GM21515 (cell line): Measurements from ENCODE around the gene CFAP97.
"Not testable (repeated sequence)": the region's sequence is repeated elsewhere in the genome, so short reads cannot be mapped to it uniquely, and the experiment has no call there.

Experiments used
- ATAC-seq: cut with Tn5 transposase; IDR thresholded peaks from one replicate; pipeline ENCODE4 v1.9.1; 2021; ENCODE audit not compliant: unreplicated experiment

The CFAP97 gene

DNA sequence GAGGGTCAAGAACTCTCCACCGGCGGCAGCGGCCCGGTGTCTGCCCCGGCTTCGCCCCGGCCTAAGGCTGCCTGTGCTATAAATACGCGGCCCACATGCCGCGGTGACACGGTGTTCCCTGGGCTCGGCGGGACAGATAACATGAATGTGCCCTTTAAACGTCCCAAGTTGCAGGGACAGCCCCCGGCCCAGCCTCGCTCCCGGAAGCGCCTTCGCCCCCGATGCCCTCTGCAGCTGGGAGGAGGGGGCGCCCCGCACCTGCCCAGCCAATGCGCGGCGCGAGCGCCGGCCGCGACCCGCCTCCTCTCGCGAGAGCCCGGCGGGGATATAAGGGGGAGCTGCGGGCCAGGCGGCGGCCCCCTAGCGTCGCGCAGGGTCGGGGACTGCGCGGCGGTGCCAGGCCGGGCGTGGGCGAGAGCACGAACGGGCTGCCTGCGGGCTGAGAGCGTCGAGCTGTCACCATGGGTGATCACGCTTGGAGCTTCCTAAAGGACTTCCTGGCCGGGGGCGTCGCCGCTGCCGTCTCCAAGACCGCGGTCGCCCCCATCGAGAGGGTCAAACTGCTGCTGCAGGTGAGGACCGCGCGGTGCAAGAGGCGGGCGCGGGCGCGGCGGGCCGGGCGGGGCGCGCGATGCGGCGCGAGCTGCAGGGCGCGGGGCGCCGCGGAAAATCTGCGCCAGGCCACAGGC, 60.7 kb downstream of the CFAP97 start, which contains the start of gene SLC25A4:
SLC25A4 (plus strand) TSS at position 355 of the 689 bp plus-strand sequence; CDS start at position 462, 107 bp downstream.
- peak; percentile 96 for ATAC-seq

DNA sequence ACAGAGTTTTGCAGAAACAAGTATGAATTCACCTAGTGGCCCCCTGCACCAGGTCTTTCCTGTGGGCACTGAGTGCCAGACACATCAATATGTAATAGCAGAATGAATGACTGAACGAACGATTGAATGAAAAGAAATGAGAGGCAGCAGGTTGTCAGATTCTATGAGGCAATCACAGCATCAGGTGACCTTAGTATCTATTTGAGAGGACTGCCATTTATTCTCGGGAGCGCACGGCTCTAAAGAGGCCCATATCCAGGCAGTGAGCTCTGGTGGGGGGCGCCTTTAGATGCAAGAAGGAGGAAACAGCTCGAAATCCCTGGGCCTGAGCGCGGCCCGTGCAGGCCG, 61.3 kb downstream of the CFAP97 start:
- no peak for ATAC-seq

DNA sequence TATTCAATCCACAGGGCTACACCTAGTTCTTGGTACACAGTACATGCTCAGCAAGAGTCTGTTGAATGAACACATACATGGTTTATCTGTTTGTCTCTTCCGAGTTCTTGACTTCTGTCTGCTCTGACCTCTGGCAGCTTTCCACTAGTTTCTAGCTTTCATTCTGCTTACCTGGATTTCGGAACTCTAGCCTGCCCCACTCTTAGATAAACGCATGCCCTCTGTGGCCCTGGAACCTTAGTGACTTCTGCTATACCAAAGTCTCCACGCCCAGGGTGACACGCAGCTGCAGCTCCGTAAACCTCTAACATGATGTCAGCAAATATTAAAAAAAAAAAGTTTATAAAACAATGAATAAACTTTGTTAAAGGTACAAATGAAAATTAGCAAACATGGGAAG, 62.0 kb downstream of the CFAP97 start:
- ATAC-seq = no peak

DNA sequence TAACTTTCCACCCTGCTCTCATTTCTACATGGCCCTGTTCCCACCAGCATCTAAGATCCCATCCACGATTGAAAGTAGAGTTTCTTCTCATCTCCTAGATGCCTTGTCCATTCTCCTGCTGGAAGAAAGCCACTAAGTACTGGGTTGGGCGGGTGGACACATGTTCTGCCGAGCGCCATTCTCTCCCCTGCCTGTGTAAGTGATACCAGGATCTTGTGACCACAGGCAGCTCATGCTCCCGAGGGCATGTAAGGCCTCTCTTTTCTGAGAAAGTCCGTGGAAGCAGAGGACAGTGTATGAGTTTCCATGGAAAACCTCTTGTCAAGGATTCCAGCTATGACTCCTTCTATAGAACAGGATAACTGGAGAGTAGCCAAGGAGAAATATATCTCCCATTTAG, 64.1 kb downstream of the CFAP97 start:
- no peak for ATAC-seq

DNA sequence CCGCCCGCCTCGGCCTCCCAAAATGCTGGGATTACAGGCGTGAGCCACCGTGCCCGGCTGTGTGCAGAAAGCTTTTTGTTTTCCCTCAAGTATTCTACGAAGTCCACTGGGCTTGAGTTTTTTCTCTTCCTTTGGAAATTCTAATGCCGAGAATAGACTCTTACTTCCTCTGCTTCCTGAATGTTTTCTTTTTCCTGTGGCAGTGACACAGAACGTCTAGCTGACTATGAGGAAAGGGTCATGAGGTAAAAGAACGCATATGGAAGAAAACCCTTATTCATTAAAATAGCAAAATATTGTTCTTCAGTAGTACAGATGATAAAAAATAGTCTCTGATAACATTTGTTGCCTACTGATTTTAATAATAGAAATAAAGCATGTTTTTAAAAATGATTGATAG, 65.6 kb downstream of the CFAP97 start:
- no peak for ATAC-seq

DNA sequence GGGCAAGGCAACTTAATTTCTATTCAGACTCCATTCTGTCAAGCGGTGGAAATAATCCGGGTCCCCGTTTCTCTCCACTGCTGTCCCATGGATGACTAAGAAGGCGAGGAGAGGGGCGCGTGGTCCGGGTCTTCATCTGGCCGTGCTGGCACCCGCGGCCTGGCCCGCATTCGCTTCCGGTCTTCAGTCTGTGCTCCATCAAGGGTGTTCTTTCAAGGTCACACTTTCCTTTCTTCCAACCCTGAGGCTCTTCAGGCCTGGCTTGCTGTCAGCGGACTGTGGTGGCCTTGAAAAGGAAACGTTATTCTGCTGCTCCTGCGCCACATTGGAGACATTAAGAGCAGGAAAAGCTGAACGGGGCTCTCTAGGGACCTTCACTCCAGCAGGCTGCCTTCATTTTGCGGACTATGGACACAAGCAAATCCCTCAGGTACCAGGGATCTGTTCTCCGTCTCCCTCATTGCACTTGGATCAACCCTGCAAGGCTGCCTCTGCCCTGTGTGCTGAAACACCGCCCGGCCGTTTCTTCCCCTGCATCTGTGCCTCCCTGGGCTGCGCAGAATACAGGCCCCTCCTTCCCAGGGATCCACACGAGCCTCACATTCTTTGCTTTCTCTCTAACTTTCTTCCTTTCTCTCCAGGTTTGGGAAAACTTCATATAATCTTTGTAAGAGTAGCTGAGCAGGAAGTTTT, 66.4 kb downstream of the CFAP97 start:
- ATAC-seq = no peak

DNA sequence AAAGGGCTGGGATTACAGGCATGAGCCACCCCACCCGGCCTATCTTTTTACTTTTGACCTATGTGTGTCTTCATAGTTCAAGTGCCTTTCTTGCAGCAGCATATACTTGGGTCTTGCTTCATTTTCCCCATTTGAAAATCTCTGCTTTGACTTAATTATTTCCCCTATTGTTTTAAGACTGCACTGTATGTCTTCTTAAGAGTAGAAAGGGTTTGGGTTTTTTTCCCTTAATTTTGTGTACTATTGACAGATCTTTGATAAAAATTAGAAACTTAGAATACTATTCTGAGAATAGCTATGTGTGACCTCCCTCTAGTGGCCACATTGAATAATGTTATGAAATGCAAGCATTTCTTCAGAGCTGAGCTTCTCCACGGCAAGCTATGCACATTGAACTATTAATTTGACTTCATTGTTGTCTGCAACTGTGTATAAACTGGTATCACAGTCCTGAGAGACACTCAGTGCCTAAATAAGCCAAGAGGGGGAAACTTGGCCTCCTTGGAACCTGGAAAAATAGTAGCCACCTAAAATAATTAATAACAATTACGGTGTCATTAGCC, 69.4 kb downstream of the CFAP97 start:
- peak; percentile 80 for ATAC-seq

DNA sequence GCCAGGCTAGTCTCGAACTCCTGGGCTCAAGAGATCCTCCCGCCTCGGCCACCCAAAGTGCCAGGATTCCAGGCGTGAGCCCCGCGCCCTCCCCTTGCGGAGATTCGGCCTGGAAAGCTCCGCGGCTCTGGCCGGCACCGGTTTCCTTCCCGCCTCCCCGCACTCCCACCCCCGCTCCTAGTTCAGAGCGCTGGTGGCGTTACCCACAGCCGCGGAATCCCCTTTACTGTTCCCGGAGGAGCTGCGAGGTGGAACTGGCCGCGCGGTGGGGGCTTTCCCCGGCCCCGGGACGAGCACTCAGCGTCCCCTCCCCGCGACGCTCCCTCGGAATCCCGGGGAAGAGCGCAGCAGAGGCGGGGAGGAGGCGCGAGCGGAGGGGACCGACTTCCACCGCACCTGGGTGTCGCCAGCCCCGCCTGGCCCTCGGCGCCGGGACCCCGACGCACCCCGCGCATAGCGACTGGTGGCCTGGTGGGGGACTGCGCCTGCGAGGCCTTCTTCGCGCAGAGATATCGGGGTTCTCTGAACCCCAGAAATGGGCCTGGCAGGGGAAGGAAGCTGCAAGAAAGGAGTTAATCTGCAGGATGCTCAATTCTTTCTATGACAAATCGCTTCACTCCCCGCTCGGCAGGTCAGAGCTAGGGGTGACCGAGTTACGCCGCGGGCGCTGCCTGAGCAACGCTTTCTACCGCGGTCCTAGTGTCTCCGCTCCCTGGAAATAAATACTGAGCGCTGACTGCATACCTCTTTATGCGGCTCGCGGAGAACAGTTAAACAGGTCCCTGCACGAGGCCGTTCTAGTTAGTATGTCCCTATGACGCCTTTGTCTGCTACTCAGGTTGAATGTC, 75.3 kb downstream of the CFAP97 start:
- ATAC-seq = peak; percentile 66

DNA sequence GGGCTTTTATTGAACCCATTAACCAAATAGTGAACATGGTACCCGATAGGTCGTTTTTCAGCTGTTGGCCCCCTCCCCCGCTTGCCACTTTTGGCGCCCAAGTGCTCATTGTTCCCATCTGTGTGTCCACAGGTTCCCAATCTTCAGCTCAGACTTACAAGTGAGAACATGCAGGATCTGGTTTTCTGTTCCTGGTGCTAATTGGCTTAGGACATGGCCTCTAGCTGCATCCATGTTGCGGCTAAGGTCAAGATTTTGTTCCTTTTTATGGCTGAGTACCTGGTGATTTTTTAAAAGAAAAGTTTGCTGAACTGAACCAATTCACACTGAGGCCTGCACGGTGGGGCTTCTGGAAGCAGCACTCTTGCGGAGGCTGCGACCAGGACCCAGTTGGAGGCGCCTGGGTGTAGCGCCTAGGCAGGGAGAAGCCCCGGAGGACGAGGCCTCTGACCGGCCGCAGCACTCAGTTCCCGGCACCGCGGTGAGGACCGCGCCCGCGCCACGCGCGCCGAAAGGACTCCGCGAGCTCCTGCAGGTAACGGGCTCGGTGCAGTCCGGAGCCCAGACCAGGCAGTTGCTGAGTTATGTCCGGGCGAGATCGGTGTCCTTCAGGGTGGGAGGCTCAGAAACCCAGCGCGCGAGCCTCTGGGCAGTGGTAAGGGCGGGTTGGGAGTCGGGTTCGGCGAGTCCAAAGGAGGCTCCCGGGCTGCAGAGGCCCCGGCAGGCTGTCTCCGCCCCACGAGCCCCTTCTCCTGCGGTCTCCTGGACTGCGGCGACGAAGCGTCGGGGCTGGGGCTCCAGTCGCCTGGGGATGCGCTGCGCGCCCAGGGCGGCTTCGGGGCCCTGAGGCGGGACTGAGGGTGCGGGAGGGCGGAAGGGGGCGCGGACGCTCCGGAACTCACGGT, 76.5 kb downstream of the CFAP97 start:
- ATAC-seq = no peak

DNA sequence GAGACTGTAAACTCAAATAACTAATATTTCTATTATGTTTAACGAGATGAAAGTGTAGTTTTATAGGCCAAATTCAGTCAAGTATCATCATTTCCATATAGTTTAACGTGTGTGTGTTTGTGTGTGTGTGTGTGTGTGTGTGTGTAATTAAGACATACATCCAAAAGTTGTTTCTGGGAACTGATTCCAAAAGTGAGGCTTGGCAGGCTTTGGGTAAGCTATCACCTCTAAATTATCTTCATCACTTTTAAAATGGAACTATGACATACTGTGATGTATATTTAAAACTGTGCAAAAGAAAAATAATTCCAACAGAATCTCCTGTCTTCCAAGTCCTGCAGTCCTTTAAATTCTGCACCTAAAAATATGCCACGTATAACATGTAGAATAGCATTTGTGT, 79.8 kb downstream of the CFAP97 start:
- ATAC-seq = no peak

DNA sequence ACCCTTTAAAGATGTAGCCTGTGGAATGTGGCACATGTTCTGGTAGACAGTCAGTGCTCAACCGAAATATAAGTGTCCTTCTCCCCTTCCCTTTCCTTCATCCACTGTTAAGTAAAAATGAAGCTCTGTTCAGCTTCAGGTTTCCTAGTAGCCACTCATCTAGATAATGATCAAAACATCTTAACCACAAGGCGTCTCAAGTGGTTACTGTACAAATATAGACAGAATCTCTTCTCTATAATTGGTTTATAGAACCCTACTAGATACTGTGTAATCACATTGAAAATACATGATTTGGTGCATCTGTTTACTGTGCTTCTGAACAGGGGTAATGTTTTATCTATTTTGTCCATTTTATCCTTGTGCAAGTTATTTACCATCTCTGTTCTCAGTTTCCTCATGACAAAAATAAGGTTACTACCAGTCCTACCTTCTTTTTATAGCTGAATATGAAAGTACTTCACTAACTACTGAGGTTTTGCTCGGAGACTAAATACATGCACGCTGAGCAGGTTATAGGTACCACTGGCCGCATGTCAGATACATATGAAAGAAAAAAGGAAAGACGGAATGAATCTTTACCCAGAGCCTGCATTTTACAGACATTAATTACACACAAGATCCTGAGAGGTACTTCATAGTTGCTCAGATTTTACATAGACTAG, 81.0 kb downstream of the CFAP97 start:
- ATAC-seq = peak; percentile 76

DNA sequence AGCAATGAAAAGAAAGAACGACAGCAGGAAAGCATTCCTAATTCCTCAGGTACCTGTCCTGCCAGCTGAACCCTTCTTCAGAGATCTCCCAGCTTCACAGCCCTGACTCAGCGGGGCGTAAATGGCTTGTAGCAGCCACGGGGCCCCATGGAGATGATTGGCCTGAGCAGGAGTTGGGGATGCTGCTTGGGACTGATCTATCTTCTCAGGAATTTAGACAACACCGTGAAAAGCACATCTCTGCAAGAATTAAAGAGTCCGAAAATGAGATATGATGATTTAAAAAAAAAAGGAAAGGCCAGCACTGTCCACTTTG, 83.2 kb downstream of the CFAP97 start:
- no peak for ATAC-seq

DNA sequence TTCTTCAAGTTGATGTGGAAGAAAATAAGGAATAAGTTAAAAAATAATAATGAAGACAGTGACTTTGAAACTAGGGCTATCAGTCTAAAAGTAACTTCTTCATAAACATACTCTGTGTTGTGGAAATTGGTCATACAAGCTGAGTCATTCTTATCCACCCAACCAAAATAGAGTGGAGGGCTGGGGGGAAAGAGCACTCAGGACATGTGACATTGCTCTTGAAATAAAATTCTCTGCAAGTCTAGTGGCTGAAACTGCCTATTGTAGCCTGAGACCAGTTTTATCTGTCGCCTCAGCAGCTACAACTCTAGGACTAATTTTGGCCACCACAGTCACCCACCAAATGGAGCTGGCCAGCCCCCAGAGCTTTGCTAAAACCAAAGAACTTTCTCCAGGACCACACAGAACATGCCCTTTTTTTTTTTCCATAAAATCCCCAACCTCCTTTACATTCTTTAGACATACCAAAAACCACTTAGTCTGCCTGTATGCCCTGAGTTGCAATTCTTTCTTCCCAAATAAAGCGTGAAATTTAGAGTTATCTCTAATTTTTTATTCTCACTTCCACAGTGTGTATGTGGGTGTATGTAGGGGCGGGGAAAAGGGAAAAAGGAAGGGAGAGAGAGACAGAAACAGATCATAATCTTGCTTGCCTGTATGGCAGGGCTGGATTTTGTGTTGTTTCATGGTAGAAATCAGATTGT, 83.7 kb downstream of the CFAP97 start:
- no peak for ATAC-seq

DNA sequence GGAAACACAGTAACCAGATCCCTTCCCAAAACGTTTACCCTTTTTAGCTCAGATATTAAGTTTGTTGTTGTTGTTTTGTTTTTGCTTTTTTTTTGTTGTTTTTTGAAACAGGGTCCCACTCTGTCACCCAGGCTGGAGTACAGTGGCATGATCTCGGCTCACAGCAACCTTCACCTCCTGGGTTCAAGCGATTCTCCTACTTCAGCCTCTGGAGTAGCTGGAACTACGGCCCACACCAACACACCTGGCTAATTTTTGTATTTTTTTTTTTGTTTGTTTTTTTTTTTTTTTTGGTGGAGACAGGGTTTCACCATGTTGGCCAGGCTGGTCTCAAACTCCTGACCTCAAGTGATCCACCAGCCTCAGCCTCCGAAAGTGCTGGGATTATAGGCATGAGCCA, 84.3 kb downstream of the CFAP97 start:
- not testable (repeated sequence) for ATAC-seq

DNA sequence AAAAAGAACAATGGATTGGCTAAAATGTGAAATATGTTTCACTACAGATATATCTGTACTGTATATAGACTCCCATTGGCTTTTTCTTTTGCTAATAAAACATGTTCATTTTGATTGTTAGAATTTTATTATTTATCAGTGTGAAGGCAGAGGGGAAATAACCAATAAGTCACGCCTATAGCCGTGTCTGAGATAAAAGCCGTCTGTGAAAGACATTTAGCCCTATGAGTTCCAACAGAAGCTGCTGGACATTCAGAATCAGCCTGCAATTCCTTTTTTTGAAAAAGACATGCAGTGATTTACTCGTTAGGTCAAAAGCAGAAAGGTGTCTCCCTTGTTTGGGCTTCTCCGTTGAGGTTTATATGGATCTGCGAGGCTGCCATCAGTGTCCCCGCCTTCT, 84.9 kb downstream of the CFAP97 start:
- no peak for ATAC-seq

DNA sequence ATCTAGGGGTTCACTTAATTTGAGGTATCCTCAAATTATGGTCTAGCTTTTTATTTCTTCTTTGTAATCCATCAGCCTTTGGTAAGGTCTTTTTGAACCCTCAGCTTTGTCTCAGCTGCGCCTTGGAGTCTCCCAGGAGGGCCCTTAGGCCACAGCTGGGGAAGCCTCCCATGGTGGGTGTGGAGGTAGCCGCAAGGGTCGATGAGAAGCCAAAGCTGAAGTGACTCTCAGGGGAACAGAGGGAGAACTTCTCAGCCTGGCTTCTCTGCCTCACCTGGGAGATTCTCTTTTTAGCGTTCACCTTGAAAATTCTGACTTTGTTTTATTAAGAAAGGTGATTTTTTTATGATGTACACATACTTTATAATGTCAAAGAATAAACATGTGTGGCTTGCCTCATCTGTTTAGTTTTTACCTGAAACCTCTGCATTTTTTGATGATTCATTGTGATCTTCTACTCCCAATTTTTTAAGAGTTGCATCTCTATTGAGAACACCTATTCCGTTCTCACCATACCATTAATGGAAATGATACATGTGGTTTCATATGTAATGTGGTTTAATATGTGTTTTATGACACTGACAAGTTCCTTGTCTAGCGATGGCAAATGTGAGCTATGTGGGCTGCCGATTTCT, 86.4 kb downstream of the CFAP97 start:
- ATAC-seq = no peak

DNA sequence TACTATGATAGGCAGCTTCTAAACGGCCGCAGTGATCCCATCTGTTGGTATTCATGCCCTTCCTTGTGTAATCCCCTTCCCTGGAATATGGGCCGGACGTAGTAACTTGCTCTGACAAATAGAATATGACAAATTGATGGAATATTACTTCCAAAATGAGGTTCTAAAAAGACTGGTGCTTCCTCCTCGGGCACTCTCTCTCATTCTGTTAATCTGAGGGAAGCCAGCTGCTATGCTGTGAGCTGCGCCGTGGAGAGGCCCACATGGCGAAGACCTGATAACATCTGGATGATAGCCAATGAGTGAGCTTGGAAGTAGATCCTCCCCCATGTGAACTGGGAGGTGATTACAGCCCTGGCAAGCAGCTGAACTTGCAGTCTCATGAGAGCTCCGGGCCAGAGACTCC, 88.0 kb downstream of the CFAP97 start:
- no peak for ATAC-seq

DNA sequence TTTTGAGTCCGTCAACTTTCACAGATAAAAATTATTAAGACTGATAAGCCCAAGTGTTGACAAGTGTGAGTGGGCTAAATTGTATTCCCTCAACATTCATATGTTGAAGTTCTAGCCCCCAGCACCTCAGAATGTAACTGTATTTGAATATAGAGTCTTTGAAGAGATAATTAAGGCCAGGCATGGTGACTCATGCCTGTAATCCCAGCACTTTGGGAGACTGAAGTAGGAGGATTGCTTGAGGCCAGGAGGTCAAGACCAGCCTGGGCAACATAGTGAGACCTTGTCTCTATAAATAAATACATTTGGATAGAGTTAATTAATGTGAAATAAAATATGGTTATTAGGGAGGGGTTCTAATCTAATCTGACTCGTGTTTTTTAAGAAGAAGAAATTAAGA, 90.5 kb downstream of the CFAP97 start:
- no peak for ATAC-seq

DNA sequence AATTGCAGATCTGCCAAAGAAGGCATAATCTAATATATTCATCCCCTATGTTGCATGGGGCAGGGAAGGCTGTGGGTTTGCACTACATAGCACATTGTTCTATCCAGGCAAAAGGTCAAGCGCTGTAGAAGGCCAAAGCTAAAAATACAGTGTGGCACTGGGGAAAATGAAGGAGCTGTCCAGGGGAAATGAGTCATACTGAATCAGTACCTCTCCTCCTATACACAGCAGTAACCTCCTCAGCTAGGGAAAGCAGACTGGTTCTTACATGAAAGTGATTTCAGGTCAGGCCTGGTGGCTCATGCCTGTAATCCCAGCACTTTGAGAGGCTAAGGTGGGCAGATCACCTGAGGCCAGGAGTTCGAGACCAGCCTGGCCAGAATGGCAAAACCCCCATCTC, 91.7 kb downstream of the CFAP97 start:
- no peak for ATAC-seq
